IPS-15b (cell line): Measurements from ENCODE around the gene INF2.

Source experiments
- H3K27me3 ChIP-seq: one replicate; pipeline ENCODE4 v1.6.1; 2013; ENCODE audit warnings: low read length; ENCODE audit not compliant: control insufficient read depth, insufficient read depth
- H3K36me3 ChIP-seq: one replicate; pipeline ENCODE4 v1.6.1; 2013; ENCODE audit warnings: low read length; ENCODE audit not compliant: control insufficient read depth, insufficient read depth
- H3K4me1 ChIP-seq: one replicate; pipeline ENCODE4 v1.6.1; 2013; ENCODE audit warnings: mild to moderate bottlenecking, low read length; ENCODE audit not compliant: control insufficient read depth, insufficient read depth
- H3K4me3 ChIP-seq: one replicate; pipeline ENCODE4 v1.5.1; 2013; ENCODE audit warnings: low read depth, low read length
- H3K9ac ChIP-seq: one replicate; pipeline ENCODE4 v1.6.1; 2013; ENCODE audit warnings: low read depth, mild to moderate bottlenecking, low read length
- H3K9me3 ChIP-seq: one replicate; pipeline ENCODE4 v1.6.1; 2013; ENCODE audit warnings: mild to moderate bottlenecking, low read length; ENCODE audit not compliant: control insufficient read depth, insufficient read depth

Gene INF2

GRCh38 chr14:104689109-104689880 lies at the start of gene INF2:
Gene INF2, plus strand, starts transcription at chr14:104689618. Its CDS starts 11,748 bp downstream, at chr14:104701366.
- Histone ChIP-seq H3K4me3 (peak within 1 kb of the TSS; percentile 57), H3K27me3 (no peaks in the 10 kb centered on the region), H3K36me3 (peaks cover 16% of the 10 kb centered on the region), H3K9me3 (no peaks in the 10 kb centered on the region), H3K9ac (peak within 1 kb of the TSS; percentile 70), H3K4me1 (peaks cover 4% of the 10 kb centered on the region)

- Histone ChIP-seq H3K27me3 (no peaks in the 10 kb centered on the region), H3K4me1 (no peaks in the 10 kb centered on the region), H3K9me3 (no peaks in the 10 kb centered on the region), H3K9ac (no peak overlapping the region), H3K4me3 (no peak overlapping the region), H3K36me3 (no peaks in the 10 kb centered on the region)
Observed at GRCh38 chr14:104639885-104640548, 49.4 kb upstream of the INF2 start.

GRCh38 chr14:104640681-104641080 lies 48.7 kb upstream of the INF2 start:
- H3K27me3 ChIP-seq = no peaks in the 10 kb centered on the region
- no peaks in the 10 kb centered on the region for H3K4me1 ChIP-seq
- no peak overlapping the region for H3K4me3 ChIP-seq
- H3K36me3 ChIP-seq = no peaks in the 10 kb centered on the region
- no peaks in the 10 kb centered on the region for H3K9me3 ChIP-seq
- H3K9ac ChIP-seq = no peak overlapping the region

- H3K27me3 ChIP-seq = no peaks in the 10 kb centered on the region
- no peaks in the 10 kb centered on the region for H3K9me3 ChIP-seq
- no peak overlapping the region for H3K4me3 ChIP-seq
- H3K36me3 ChIP-seq = no peaks in the 10 kb centered on the region
- H3K9ac ChIP-seq = no peak overlapping the region
- H3K4me1 ChIP-seq = no peaks in the 10 kb centered on the region
Observed at GRCh38 chr14:104641753-104642539, 47.5 kb upstream of the INF2 start.

- no peak overlapping the region for H3K4me3 ChIP-seq
- H3K9me3 ChIP-seq = no peaks in the 10 kb centered on the region
- H3K27me3 ChIP-seq = no peaks in the 10 kb centered on the region
- no peak overlapping the region for H3K9ac ChIP-seq
- no peaks in the 10 kb centered on the region for H3K36me3 ChIP-seq
- no peaks in the 10 kb centered on the region for H3K4me1 ChIP-seq
Observed at GRCh38 chr14:104642540-104642868, 46.9 kb upstream of the INF2 start.

- Histone ChIP-seq H3K9ac (no peak overlapping the region), H3K27me3 (no peaks in the 10 kb centered on the region), H3K9me3 (no peaks in the 10 kb centered on the region), H3K4me1 (no peaks in the 10 kb centered on the region), H3K4me3 (no peak overlapping the region), H3K36me3 (no peaks in the 10 kb centered on the region)
Observed at GRCh38 chr14:104643306-104643705, 46.1 kb upstream of the INF2 start.

GRCh38 chr14:104644091-104644635 lies 45.3 kb upstream of the INF2 start:
- no peak overlapping the region for H3K4me3 ChIP-seq
- no peaks in the 10 kb centered on the region for H3K27me3 ChIP-seq
- H3K9ac ChIP-seq = peak overlapping the region; percentile 9
- H3K9me3 ChIP-seq = no peaks in the 10 kb centered on the region
- H3K36me3 ChIP-seq = no peaks in the 10 kb centered on the region
- no peaks in the 10 kb centered on the region for H3K4me1 ChIP-seq

- no peaks in the 10 kb centered on the region for H3K9me3 ChIP-seq
- H3K9ac ChIP-seq = peak overlapping the region; percentile 9
- no peak overlapping the region for H3K4me3 ChIP-seq
- no peaks in the 10 kb centered on the region for H3K36me3 ChIP-seq
- H3K4me1 ChIP-seq = no peaks in the 10 kb centered on the region
- peaks cover 4% of the 10 kb centered on the region for H3K27me3 ChIP-seq
Observed at GRCh38 chr14:104644656-104645378, 44.6 kb upstream of the INF2 start.

GRCh38 chr14:104647467-104648043 lies 41.9 kb upstream of the INF2 start:
- Histone ChIP-seq H3K4me3 (no peak overlapping the region), H3K9ac (no peak overlapping the region), H3K9me3 (peaks cover 5% of the 10 kb centered on the region), H3K4me1 (no peaks in the 10 kb centered on the region), H3K36me3 (peaks cover 3% of the 10 kb centered on the region), H3K27me3 (peaks cover 5% of the 10 kb centered on the region)

GRCh38 chr14:104650057-104650980 lies 39.1 kb upstream of the INF2 start:
- peak overlapping the region; percentile 73 for H3K9ac ChIP-seq
- H3K36me3 ChIP-seq = peaks cover 3% of the 10 kb centered on the region
- H3K4me1 ChIP-seq = no peaks in the 10 kb centered on the region
- peak overlapping the region; percentile 85 for H3K4me3 ChIP-seq
- H3K27me3 ChIP-seq = peaks cover 7% of the 10 kb centered on the region
- H3K9me3 ChIP-seq = peaks cover 13% of the 10 kb centered on the region
